Measurements from ENCODE around the gene COX6B2.

DNA sequence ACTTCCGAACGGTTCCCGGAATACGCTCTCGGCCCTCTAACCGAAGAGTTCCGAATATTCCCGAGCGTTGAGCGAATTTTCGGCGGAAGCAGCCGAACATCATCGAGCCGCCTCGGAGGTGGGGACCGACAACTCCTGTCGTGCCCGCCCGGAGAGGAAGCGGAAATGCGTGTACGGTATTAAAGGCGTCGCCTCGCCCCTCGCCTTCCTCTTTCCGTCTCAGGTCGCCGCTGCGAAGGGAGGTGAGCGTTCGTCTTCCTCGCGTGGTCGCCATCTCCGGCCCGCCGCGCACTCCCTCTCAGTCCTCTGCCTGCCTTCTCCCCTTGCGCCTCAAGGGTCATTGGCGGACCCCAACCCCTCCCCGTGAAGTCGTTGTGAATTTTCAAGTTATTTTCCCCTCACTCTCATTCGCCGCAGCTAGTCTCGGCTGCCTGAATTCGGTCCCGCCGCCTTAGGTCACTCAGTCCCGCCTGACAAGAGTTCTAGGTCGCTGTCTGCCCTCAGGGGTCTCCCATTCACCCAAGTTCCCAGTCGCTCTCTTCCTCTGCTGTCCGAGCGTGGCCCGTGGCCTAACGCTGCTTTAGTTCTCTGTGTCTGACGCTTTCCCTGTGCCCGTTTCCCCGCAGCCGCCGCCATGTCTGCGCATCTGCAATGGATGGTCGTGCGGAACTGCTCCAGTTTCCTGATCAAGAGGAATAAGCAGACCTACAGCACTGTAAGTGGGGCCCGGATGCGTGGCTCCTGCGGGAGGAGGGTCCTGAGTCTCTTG is 31.4 kb upstream of the COX6B2 start, which contains the start of gene RPL28:
- TF ChIP-seq EP300 (IDR thresholded peaks at IDR 0.05) (no peak), POLR2A (IDR thresholded peaks at IDR 0.05) (peak; percentile 99), POLR2AphosphoS5 (IDR thresholded peaks at IDR 0.05) (peak; percentile 100)
- TF ChIP-seq, protein P1, sequence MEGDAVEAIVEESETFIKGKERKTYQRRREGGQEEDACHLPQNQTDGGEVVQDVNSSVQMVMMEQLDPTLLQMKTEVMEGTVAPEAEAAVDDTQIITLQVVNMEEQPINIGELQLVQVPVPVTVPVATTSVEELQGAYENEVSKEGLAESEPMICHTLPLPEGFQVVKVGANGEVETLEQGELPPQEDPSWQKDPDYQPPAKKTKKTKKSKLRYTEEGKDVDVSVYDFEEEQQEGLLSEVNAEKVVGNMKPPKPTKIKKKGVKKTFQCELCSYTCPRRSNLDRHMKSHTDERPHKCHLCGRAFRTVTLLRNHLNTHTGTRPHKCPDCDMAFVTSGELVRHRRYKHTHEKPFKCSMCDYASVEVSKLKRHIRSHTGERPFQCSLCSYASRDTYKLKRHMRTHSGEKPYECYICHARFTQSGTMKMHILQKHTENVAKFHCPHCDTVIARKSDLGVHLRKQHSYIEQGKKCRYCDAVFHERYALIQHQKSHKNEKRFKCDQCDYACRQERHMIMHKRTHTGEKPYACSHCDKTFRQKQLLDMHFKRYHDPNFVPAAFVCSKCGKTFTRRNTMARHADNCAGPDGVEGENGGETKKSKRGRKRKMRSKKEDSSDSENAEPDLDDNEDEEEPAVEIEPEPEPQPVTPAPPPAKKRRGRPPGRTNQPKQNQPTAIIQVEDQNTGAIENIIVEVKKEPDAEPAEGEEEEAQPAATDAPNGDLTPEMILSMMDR (IDR thresholded peaks at IDR 0.05) = peak in 2 of 4 experiments; percentile 9 to 23
